SIG-M5 (cell line): ENCODE data around the gene PLEKHG5.
"Not testable (repeated sequence)": the region's sequence is repeated elsewhere in the genome, so short reads cannot be mapped to it uniquely, and the experiment has no call there.

ENCODE experiments used
- DNase-seq: peaks from one replicate; lab custom pipeline; 2025; lab: John Stamatoyannopoulos, UW

Gene PLEKHG5

GRCh38 chr1:6462412-6463119 lies 28.9 kb downstream of the PLEKHG5 start:
- DNase-seq = no peak

GRCh38 chr1:6461538-6462411 lies 29.7 kb downstream of the PLEKHG5 start:
- no peak for DNase-seq

GRCh38 chr1:6461051-6461530 lies 30.4 kb downstream of the PLEKHG5 start:
- no peak for DNase-seq

- no peak for DNase-seq
These were observed 31.0 kb downstream of the PLEKHG5 start for GRCh38 chr1:6460301-6461050.

- DNase-seq = no peak
These were observed 31.6 kb downstream of the PLEKHG5 start for GRCh38 chr1:6459850-6460265.

- DNase-seq = no peak
These were observed 34.5 kb downstream of the PLEKHG5 start for GRCh38 chr1:6456800-6457466.

GRCh38 chr1:6455752-6456520 lies 35.5 kb downstream of the PLEKHG5 start:
- not testable (repeated sequence) for DNase-seq

- DNase-seq = no peak
These were observed 36.4 kb downstream of the PLEKHG5 start for GRCh38 chr1:6454856-6455751.

- not testable (repeated sequence) for DNase-seq
These were observed 37.3 kb downstream of the PLEKHG5 start for GRCh38 chr1:6453895-6454855.

GRCh38 chr1:6450943-6451373 lies 40.5 kb downstream of the PLEKHG5 start:
- no peak for DNase-seq

GRCh38 chr1:6450486-6450885 lies 41.0 kb downstream of the PLEKHG5 start:
- not testable (repeated sequence) for DNase-seq

GRCh38 chr1:6450005-6450450 lies 41.4 kb downstream of the PLEKHG5 start:
- DNase-seq = no peak

GRCh38 chr1:6448749-6449631 lies 42.5 kb downstream of the PLEKHG5 start:
- no peak for DNase-seq

- no peak for DNase-seq
These were observed 43.4 kb downstream of the PLEKHG5 start for GRCh38 chr1:6447818-6448748.

GRCh38 chr1:6447016-6447817 lies 44.2 kb downstream of the PLEKHG5 start:
- DNase-seq = no peak

- no peak for DNase-seq
These were observed 44.8 kb downstream of the PLEKHG5 start for GRCh38 chr1:6446665-6447015.
